HEK293 (cell line): ENCODE results near the gene OSBP.
A peak's percentile ranks its signal among the peaks of the same experiment; 100 is the strongest.

Source experiments
- CTCF ChIA-PET: fragments of 350-600 bp; formaldehyde crosslinking; extraction: SDS; loops from one replicate; lab custom pipeline; 2021; ENCODE audit warnings: antibody characterized with exemption; lab: Yijun Ruan, JAX
- POLR2A ChIA-PET: fragments of 300-600 bp; formaldehyde crosslinking; extraction: SDS; loops from one replicate; lab custom pipeline; 2020; ENCODE audit warnings: antibody characterized with exemption, inconsistent platforms; lab: Yijun Ruan, JAX
- H3K27ac ChIP-seq: fragments of 200-500 bp; sonication (Bioruptor generic); 2 replicates; pipeline ENCODE4 v1.5.1; 2014; ENCODE audit warnings: low read depth, low read length, control low read depth, inconsistent platforms; ENCODE audit errors: extremely low read depth
- H3K36me3 ChIP-seq, 2 experiments: fragments of 200-500 bp in 1 of 2; sonication (Bioruptor generic) in 1 of 2; 1 replicate in 1 of 2; 2 replicates in 1 of 2; pipeline ENCODE4 v1.5.1; 2014 to 2017; ENCODE audit warnings: inconsistent platforms in 2 of 2, low read length in 2 of 2; ENCODE audit not compliant: control insufficient read depth in 2 of 2, insufficient read depth in 1 of 2
- H3K4me1 ChIP-seq: fragments of 200-500 bp; sonication (Bioruptor generic); 2 replicates; pipeline ENCODE4 v1.5.1; 2014; ENCODE audit warnings: mild to moderate bottlenecking, low read length, inconsistent platforms; ENCODE audit not compliant: control insufficient read depth, insufficient read depth
- H3K4me3 ChIP-seq: 2 replicates; pipeline ENCODE4 v1.5.1; 2011; ENCODE audit warnings: low read depth, mild to moderate bottlenecking, control low read depth, low read length, moderate library complexity
- H3K9me3 ChIP-seq: fragments of 200-500 bp; sonication (Bioruptor generic); 2 replicates; pipeline ENCODE4 v1.5.1; 2014; ENCODE audit warnings: low read depth, low read length, inconsistent platforms; ENCODE audit not compliant: control insufficient read depth, insufficient read depth
- BCL11B ChIP-seq: fragments of 450-650 bp; formaldehyde crosslinking; IDR thresholded peaks from 2 replicates; pipeline ENCODE4 v1.5.1; 2016; ENCODE audit warnings: low read depth, missing biosample characterization, missing genetic modification characterization
- CTCF ChIP-seq: fragments of 450-650 bp; formaldehyde crosslinking; IDR thresholded peaks from 2 replicates; pipeline ENCODE4 v1.5.1; 2016; ENCODE audit warnings: missing biosample characterization, missing genetic modification characterization
- KLF1 ChIP-seq: fragments of 450-650 bp; formaldehyde crosslinking; IDR thresholded peaks from 2 replicates; pipeline ENCODE4 v1.5.1; 2016; ENCODE audit warnings: missing biosample characterization, missing genetic modification characterization
- KLF9 ChIP-seq: fragments of 450-650 bp; formaldehyde crosslinking; IDR thresholded peaks from 2 replicates; pipeline ENCODE4 v1.5.1; 2016; ENCODE audit warnings: missing biosample characterization, missing genetic modification characterization, low read depth
- OVOL3 ChIP-seq: fragments of 450-650 bp; formaldehyde crosslinking; IDR thresholded peaks from 2 replicates; pipeline ENCODE4 v1.5.1; 2016; ENCODE audit warnings: missing biosample characterization, missing genetic modification characterization
- PATZ1 ChIP-seq: fragments of 450-650 bp; formaldehyde crosslinking; IDR thresholded peaks from 2 replicates; pipeline ENCODE4 v1.5.1; 2016; ENCODE audit warnings: missing biosample characterization, missing genetic modification characterization
- PBX3 ChIP-seq: sonication (generic); formaldehyde crosslinking; IDR thresholded peaks from 2 replicates; pipeline ENCODE4 v1.8.1; 2022; ENCODE audit warnings: mild to moderate bottlenecking, moderate library complexity, missing genetic modification reagents
- SP2 ChIP-seq: fragments of 450-650 bp; formaldehyde crosslinking; IDR thresholded peaks from 2 replicates; pipeline ENCODE4 v1.5.1; 2016; ENCODE audit warnings: missing biosample characterization, missing genetic modification characterization
- YY1 ChIP-seq: fragments of 450-650 bp; formaldehyde crosslinking; IDR thresholded peaks from 2 replicates; pipeline ENCODE4 v1.5.1; 2018; ENCODE audit warnings: missing biosample characterization, missing genetic modification characterization
- YY2 ChIP-seq: fragments of 450-650 bp; formaldehyde crosslinking; IDR thresholded peaks from 2 replicates; pipeline ENCODE4 v1.5.1; 2016; ENCODE audit warnings: missing biosample characterization, missing genetic modification characterization
- ZBTB17 ChIP-seq: fragments of 450-650 bp; formaldehyde crosslinking; IDR thresholded peaks from 2 replicates; pipeline ENCODE4 v1.5.1; 2016; ENCODE audit warnings: missing biosample characterization, missing genetic modification characterization
- ZEB2 ChIP-seq: fragments of 450-650 bp; formaldehyde crosslinking; IDR thresholded peaks from 2 replicates; pipeline ENCODE4 v1.5.1; 2016; ENCODE audit warnings: missing biosample characterization, missing genetic modification characterization
- ZFP37 ChIP-seq: fragments of 450-650 bp; formaldehyde crosslinking; IDR thresholded peaks from 2 replicates; pipeline ENCODE4 v1.5.1; 2016; ENCODE audit warnings: missing biosample characterization, missing genetic modification characterization
- ZNF112 ChIP-seq: fragments of 450-650 bp; formaldehyde crosslinking; IDR thresholded peaks from 2 replicates; pipeline ENCODE4 v1.5.0; 2017; ENCODE audit warnings: missing biosample characterization, missing genetic modification characterization
- ZNF132 ChIP-seq: fragments of 450-650 bp; formaldehyde crosslinking; IDR thresholded peaks from 2 replicates; pipeline ENCODE4 v1.5.1; 2017; ENCODE audit warnings: missing biosample characterization, missing genetic modification characterization, borderline replicate concordance
- ZNF138 ChIP-seq: fragments of 450-650 bp; formaldehyde crosslinking; IDR thresholded peaks from 2 replicates; pipeline ENCODE4 v1.5.1; 2016; ENCODE audit warnings: missing biosample characterization, missing genetic modification characterization, borderline replicate concordance
- ZNF140 ChIP-seq: fragments of 450-650 bp; formaldehyde crosslinking; IDR thresholded peaks from 2 replicates; pipeline ENCODE4 v1.5.1; 2016; ENCODE audit warnings: missing biosample characterization, missing genetic modification characterization
- ZNF146 ChIP-seq: fragments of 450-650 bp; formaldehyde crosslinking; IDR thresholded peaks from 2 replicates; pipeline ENCODE4 v1.5.1; 2016; ENCODE audit warnings: missing biosample characterization, missing genetic modification characterization
- ZNF280D ChIP-seq: fragments of 450-650 bp; formaldehyde crosslinking; IDR thresholded peaks from 2 replicates; pipeline ENCODE4 v1.5.1; 2016; ENCODE audit warnings: missing biosample characterization, missing genetic modification characterization
- ZNF423 ChIP-seq: fragments of 450-650 bp; formaldehyde crosslinking; IDR thresholded peaks from 2 replicates; pipeline ENCODE4 v1.5.1; 2016; ENCODE audit warnings: missing biosample characterization, missing genetic modification characterization
- ZNF48 ChIP-seq: fragments of 450-650 bp; formaldehyde crosslinking; IDR thresholded peaks from 2 replicates; pipeline ENCODE4 v1.5.1; 2016; ENCODE audit warnings: missing biosample characterization, missing genetic modification characterization
- ZNF529 ChIP-seq: fragments of 450-650 bp; formaldehyde crosslinking; IDR thresholded peaks from 2 replicates; pipeline ENCODE4 v1.5.1; 2017; ENCODE audit warnings: missing genetic modification characterization, missing biosample characterization; ENCODE audit not compliant: insufficient replicate concordance
- ZNF530 ChIP-seq: fragments of 450-650 bp; formaldehyde crosslinking; IDR thresholded peaks from 2 replicates; pipeline ENCODE4 v1.5.1; 2016; ENCODE audit warnings: low read depth, missing biosample characterization, missing genetic modification characterization
- ZNF544 ChIP-seq: fragments of 450-650 bp; formaldehyde crosslinking; IDR thresholded peaks from 2 replicates; pipeline ENCODE4 v1.5.0; 2017; ENCODE audit warnings: missing biosample characterization, missing genetic modification characterization
- ZNF555 ChIP-seq: fragments of 450-650 bp; formaldehyde crosslinking; conservative IDR thresholded peaks from 2 replicates; pipeline ENCODE4 v1.5.1; 2017; ENCODE audit warnings: missing biosample characterization, mild to moderate bottlenecking, missing genetic modification characterization, inconsistent platforms
- ZNF610 ChIP-seq: fragments of 450-650 bp; formaldehyde crosslinking; IDR thresholded peaks from 2 replicates; pipeline ENCODE4 v1.5.1; 2016; ENCODE audit warnings: missing biosample characterization, missing genetic modification characterization, borderline replicate concordance
- ZNF621 ChIP-seq: fragments of 450-650 bp; formaldehyde crosslinking; IDR thresholded peaks from 2 replicates; pipeline ENCODE4 v1.5.1; 2017; ENCODE audit warnings: missing biosample characterization, missing genetic modification characterization
- ZNF623 ChIP-seq: fragments of 450-650 bp; formaldehyde crosslinking; IDR thresholded peaks from 2 replicates; pipeline ENCODE4 v1.5.1; 2016; ENCODE audit warnings: missing biosample characterization, missing genetic modification characterization
- ZNF639 ChIP-seq: fragments of 450-650 bp; formaldehyde crosslinking; IDR thresholded peaks from 2 replicates; pipeline ENCODE4 v1.5.1; 2016; ENCODE audit warnings: missing biosample characterization, missing genetic modification characterization
- ZNF658 ChIP-seq: fragments of 450-650 bp; formaldehyde crosslinking; IDR thresholded peaks from 2 replicates; pipeline ENCODE4; 2016; ENCODE audit warnings: missing biosample characterization, missing genetic modification characterization
- ZNF837 ChIP-seq: fragments of 450-650 bp; formaldehyde crosslinking; IDR thresholded peaks from 2 replicates; pipeline ENCODE4 v1.5.1; 2016; ENCODE audit warnings: missing biosample characterization, missing genetic modification characterization

Gene OSBP

GRCh38 chr11:59560290-59560701 lies 55.3 kb downstream of the OSBP start:
- POLR2A ChIA-PET, result interaction anchor here (0.5 to 1.8 kb wide), 5 partner anchors 9 to 1893 kb away, joined by 3 to 14 read pairs (median 6); partner anchors contain the start of genes OSBP and PATL1
- H3K27ac ChIP-seq, result peak overlapping the region; percentile 18
- CTCF ChIA-PET, result interaction anchor here (1.2 kb wide), 1 partner anchor 108 kb away, joined by 4 read pairs; the partner anchor contains the start of gene PATL1
- TF ChIP-seq BCL11B (tag by site-specific recombination) (no peak), ZNF837 (no peak), ZNF658 (no peak), KLF1 (tag by site-specific recombination) (no peak), ZNF140 (no peak), YY1 (tag by site-specific recombination) (no peak; the same call in 1 of the 2 replicates), ZNF146 (tag by site-specific recombination) (no peak), ZNF48 (tag by site-specific recombination) (no peak), ZNF530 (tag by site-specific recombination) (no peak), ZEB2 (tag by site-specific recombination) (0 out of 2 replicates have a peak, but pooled peaks have one; percentile 53), ZNF112 (no peak), ZNF132 (tag by site-specific recombination) (no peak), ZFP37 (tag by site-specific recombination) (0 out of 2 replicates have a peak, but pooled peaks have one; percentile 61), ZNF138 (tag by site-specific recombination) (no peak), ZNF610 (tag by site-specific recombination) (0 out of 2 replicates have a peak, but pooled peaks have one; percentile 18), YY2 (tag by site-specific recombination) (no peak), PATZ1 (tag by site-specific recombination) (no peak), ZNF639 (tag by site-specific recombination) (no peak; the same call in 1 of the 2 replicates), ZNF529 (tag by site-specific recombination) (no peak), ZNF555 (tag by site-specific recombination) (no peak), ZNF423 (tag by site-specific recombination) (no peak), ZNF544 (tag by site-specific recombination) (no peak), ZNF280D (tag by site-specific recombination) (no peak), OVOL3 (tag by site-specific recombination) (no peak), ZNF623 (tag by site-specific recombination) (no peak), PBX3 (CRISPR knock-in tag) (no peak), ZNF621 (tag by site-specific recombination) (no peak), CTCF (tag by site-specific recombination) (no peak), SP2 (tag by site-specific recombination) (no peak), KLF9 (tag by site-specific recombination) (no peak), ZBTB17 (tag by site-specific recombination) (peak; percentile 52)

More at GRCh38 chr11:59560290-59560701, 55.3 kb downstream of the OSBP start:
- Histone ChIP-seq H3K36me3 (no peaks in the 10 kb centered on the region), H3K4me1 (no peaks in the 10 kb centered on the region), H3K4me3 (peak overlapping the region; percentile 70), H3K9me3 (no peaks in the 10 kb centered on the region)
